Fibroblast of mammary gland (primary cell): ENCODE results near the gene BPIFB6.

ENCODE experiments used
- DNase-seq: peaks from one replicate; pipeline ENCODE4 v3.0.0-alpha.2; 2010; ENCODE audit warnings: low read depth
- H3K4me3 ChIP-seq: 2 replicates; pipeline ENCODE4 v1.5.1; 2011; ENCODE audit warnings: low read depth, mild to moderate bottlenecking, low read length, moderate library complexity; ENCODE audit not compliant: control insufficient read depth
- TF ChIP-seq, protein P1 (sequence below): conservative IDR thresholded peaks from 2 replicates; pipeline ENCODE4 v1.5.1; 2011; ENCODE audit warnings: low read depth, low read length, inconsistent platforms; ENCODE audit not compliant: control insufficient read depth, insufficient read depth

The BPIFB6 gene

GRCh38 chr20:32991792-32992641 is 39.4 kb upstream of the BPIFB6 start:
- DNase-seq, result no peak
- TF ChIP-seq, protein P1, sequence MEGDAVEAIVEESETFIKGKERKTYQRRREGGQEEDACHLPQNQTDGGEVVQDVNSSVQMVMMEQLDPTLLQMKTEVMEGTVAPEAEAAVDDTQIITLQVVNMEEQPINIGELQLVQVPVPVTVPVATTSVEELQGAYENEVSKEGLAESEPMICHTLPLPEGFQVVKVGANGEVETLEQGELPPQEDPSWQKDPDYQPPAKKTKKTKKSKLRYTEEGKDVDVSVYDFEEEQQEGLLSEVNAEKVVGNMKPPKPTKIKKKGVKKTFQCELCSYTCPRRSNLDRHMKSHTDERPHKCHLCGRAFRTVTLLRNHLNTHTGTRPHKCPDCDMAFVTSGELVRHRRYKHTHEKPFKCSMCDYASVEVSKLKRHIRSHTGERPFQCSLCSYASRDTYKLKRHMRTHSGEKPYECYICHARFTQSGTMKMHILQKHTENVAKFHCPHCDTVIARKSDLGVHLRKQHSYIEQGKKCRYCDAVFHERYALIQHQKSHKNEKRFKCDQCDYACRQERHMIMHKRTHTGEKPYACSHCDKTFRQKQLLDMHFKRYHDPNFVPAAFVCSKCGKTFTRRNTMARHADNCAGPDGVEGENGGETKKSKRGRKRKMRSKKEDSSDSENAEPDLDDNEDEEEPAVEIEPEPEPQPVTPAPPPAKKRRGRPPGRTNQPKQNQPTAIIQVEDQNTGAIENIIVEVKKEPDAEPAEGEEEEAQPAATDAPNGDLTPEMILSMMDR, result no peak
- no peak overlapping the region for H3K4me3 ChIP-seq

DNA sequence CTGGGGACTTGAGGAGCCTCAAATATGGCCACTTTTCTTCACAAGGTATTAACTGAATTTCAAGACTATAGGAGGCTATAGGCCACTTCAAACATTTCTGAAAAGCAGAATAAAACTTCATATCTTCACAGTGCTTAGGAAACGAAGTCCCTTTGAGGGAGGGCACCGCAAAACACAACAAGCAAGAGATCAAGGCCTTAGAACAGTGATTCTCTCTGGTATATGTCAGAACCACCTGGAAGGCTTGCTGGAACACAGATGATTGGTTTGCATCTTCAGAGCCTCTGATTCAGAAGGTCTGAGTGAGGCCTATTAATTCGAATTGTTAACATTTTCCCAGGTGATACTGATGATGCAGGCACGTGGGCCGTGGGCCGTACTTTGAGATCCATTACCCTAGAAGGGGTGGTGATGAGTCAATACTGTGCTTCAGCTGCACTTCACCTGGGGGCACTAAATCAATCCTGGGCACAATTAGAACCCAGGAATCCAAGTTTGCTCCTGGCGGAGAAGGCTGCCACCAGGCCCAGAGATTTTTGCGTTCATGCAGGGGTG is 37.9 kb upstream of the BPIFB6 start:
- TF ChIP-seq, protein P1, result no peak
- no peak for DNase-seq
- no peak overlapping the region for H3K4me3 ChIP-seq

DNA sequence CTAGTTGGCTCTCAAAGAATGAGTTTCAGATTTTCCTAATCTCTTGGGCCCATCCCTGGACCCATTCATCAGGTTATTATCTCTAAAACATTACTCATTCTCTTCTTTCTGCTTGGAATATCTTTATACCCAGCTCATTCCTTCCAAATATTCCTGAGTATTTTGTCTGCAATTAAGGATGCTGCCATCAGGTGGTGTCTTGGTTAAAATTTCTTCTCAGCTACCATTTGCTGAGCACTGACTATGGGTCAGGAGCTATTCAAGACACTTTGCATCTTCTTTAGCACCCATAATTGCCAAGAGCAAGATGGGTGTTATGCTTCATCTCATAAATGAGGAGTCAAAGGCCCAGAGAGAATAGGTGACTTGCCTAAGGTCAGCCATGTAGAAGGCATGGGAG is 35.6 kb upstream of the BPIFB6 start:
- no peak for DNase-seq
- no peak overlapping the region for H3K4me3 ChIP-seq
- TF ChIP-seq, protein P1, result no peak

DNA sequence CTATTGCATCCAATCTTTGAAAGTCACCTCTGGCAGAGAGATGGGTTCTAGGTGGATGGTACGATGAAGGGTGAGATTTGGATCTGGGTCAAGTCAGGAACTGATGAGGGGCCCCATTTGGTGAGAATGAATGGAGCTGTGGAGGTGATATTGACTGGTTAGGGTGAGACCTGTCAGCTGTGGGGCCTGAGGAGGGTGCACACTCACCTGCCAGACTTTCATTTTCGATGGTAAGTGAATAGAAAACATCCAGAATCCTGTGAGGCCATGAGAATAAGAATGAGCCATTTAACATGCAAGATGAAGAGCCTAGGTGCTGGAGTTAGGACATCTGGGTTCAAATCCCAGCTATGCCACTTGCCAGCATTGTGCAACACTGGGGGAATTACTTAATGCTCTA is 34.0 kb upstream of the BPIFB6 start:
- no peak overlapping the region for H3K4me3 ChIP-seq
- no peak for DNase-seq
- TF ChIP-seq, protein P1, result no peak

DNA sequence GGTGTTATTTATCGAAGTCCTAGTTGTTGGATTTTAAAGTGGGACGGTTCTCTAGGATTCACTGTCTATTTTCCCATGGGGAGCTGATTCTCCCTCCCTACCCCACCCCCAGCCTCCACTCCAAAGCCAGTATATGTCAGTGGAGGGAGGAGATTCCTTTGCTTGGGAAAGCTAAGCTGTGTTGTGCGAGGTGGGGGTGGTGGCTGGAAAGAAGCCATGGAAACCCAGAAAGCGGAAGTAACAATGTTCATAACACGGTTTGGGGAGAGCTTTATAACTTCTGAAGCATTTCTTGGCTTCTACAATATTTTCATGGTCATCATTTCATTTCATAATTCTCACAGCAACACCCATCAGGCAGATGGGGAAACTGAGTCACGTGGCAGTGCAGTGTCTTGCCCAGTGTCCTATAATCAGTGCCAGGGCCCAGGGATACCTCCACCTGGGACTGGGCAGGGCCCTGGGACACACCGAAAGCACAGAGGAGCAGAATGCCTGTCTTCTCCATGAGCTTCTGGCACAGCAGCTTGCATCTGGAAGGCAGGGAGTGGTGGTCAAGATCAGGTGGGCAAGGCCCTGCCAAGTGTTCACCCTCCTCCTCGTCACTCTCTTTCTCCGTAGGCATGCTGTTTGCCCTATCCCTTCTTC is 31.7 kb upstream of the BPIFB6 start:
- DNase-seq, result no peak
- TF ChIP-seq, protein P1, result no peak
- no peak overlapping the region for H3K4me3 ChIP-seq

DNA sequence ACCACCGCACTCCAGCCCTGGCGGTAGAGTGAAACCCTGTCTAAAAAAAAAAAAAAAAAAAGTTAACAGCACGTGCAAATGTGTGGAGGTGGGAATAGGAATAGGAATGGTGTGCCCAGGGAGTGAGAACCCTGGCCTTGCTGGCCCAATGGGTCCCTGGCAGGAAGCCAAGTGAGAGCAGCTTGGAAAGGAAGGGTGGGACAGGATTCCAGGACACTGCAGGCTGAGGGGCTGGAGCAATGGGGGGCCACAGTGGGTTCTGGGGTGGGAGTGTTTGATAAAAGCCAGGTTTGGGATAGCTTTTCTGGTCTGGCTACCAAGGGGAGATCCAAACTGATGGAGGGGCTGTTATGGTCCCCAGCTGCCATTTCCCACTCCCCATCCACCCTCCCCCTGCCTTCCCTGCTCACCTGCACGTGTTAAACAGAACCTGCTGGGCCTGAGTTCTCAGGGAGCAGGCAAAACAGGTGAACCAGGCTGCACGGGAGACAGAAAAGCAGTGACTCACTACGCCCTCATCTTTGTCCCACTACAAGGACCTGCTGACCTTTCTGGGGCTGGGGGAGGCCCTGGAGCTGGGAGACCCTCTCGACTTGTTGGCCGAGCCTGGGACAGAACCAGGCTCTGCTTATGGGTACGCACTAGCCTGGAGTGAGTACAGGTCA is 30.5 kb upstream of the BPIFB6 start:
- H3K4me3 ChIP-seq, result no peak overlapping the region
- DNase-seq, result no peak
- TF ChIP-seq, protein P1, result no peak
